ENCODE measurements around the gene SMAD3.

DNA sequence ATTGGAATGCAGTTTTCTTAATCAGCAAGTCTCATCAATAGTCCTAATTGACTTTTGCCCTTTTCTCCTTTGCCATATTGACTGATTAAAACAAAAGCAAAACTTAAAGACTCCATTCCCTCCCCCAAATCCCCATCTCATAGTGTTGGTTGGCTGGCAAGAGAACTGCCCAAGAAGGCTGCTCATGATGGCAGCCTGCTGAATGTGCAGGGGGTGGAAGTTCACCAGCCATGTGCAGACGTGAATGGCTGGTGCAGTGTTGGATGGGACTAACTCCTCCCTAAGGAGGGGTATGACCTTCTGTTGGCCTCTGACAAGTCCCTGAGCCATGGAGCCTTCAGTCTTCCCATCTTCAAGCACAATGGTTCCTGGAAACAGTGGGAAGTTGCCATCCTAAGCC is 7.0 kb downstream of the SMAD3 start:
- TF ChIP-seq CTCF (IDR thresholded peaks at IDR 0.05; ENCODE audit: insufficient read depth, low read length): no peak
- TF ChIP-seq POLR2AphosphoS5 (IDR thresholded peaks at IDR 0.05; ENCODE audit: low read depth): no peak
